Nephron (organoid): ENCODE data around the gene CMTM4.

Experiments used
- H3K27ac Mint-ChIP-seq, 3 experiments: 2 replicates each; pipeline ENCODE4 v1.8.0; 2020; ENCODE audit warnings: mixed read lengths in 3 of 3, mild to moderate bottlenecking in 2 of 3, moderate library complexity in 1 of 3
- H3K27me3 Mint-ChIP-seq: 2 replicates; pipeline ENCODE4 v1.8.0; 2021; ENCODE audit warnings: low read depth, mild to moderate bottlenecking, moderate library complexity, mixed read lengths
- H3K36me3 Mint-ChIP-seq: 2 replicates; pipeline ENCODE4 v1.8.0; 2020; ENCODE audit warnings: low read depth, mixed read lengths
- H3K4me1 Mint-ChIP-seq: 2 replicates; pipeline ENCODE4 v1.8.0; 2020; ENCODE audit warnings: mixed read lengths
- H3K4me3 Mint-ChIP-seq, 3 experiments: 2 replicates each; pipeline ENCODE4 v1.8.0; 2020; ENCODE audit warnings: mild to moderate bottlenecking in 3 of 3, mixed read lengths in 3 of 3, moderate library complexity in 2 of 3
- H3K9me3 Mint-ChIP-seq: 2 replicates; pipeline ENCODE4 v1.8.0; 2020; ENCODE audit warnings: mixed read lengths
- TF ChIP-seq, protein P1 (sequence below), 3 experiments: fragments of 200-600 bp; sonication (generic); IDR thresholded peaks; one replicate each; pipeline ENCODE4 v1.5.0; 2021; ENCODE audit warnings: antibody characterized with exemption in 3 of 3; ENCODE audit not compliant: unreplicated experiment in 3 of 3

The CMTM4 gene

DNA sequence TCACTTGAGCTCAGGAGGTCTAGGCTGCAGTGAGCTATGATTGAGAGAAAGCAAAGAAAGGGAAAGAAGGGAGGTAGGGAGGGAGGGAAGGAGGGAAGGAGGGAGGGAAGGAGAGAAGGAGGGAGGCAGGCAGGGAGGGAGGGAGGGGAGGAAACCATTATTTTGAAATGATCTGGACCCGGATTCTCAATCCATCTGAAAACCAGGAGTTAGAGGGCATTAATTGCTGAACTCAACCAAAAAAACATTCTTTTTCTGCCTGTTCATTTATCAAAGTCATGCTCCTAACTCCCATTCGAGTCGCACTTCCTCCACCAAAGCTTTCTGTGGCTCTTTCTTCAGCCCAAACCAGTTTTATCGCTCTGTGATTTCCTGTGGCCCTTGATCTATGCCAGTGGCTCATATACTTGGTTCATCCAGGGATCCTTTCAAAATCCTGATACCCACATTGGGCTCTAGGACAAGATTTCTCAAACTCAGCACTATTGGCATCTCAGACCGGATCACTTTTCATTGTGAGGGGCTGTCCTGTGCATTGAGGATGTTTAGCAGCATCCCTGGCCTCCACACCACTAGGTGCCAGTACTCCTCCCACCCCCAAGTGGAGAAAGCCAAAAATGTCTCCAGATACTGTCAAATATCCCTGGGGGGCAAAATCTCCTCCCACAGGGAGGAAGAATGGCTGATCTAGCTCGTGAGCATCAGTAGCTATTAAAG, 38.2 kb downstream of the CMTM4 start:
- Mint-ChIP-seq H3K36me3 (no peaks in the 10 kb centered on the region), H3K9me3 (no peaks in the 10 kb centered on the region), H3K4me3 (no peak overlapping the region), H3K4me1 (peaks cover 25% of the 10 kb centered on the region), H3K27me3 (peaks cover 3% of the 10 kb centered on the region), H3K27ac (peak overlapping the region in 2 of 3 experiments; percentile 55 to 73)
- TF ChIP-seq, protein P1, sequence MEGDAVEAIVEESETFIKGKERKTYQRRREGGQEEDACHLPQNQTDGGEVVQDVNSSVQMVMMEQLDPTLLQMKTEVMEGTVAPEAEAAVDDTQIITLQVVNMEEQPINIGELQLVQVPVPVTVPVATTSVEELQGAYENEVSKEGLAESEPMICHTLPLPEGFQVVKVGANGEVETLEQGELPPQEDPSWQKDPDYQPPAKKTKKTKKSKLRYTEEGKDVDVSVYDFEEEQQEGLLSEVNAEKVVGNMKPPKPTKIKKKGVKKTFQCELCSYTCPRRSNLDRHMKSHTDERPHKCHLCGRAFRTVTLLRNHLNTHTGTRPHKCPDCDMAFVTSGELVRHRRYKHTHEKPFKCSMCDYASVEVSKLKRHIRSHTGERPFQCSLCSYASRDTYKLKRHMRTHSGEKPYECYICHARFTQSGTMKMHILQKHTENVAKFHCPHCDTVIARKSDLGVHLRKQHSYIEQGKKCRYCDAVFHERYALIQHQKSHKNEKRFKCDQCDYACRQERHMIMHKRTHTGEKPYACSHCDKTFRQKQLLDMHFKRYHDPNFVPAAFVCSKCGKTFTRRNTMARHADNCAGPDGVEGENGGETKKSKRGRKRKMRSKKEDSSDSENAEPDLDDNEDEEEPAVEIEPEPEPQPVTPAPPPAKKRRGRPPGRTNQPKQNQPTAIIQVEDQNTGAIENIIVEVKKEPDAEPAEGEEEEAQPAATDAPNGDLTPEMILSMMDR (IDR thresholded peaks at IDR 0.05; ENCODE audit: unreplicated experiment in 3 of 3), result no peak

DNA sequence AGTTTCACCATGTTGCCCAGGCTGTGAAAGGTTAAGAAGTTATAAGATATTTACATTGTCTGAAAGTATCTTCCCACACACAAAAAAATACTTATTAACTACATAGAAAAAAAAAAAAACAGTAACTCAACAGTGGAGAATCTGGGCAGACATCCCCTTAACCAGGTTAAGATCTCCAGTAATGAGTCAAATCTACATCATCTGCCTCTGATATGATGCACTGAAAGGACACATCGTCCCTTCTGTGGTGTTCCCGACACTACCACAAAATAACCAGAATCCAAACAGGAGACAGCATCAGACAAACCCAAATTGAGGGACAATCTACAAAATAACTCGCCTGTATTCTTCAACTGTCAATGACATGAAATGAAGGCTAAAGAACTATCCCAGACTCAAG, 40.0 kb downstream of the CMTM4 start:
- H3K36me3 Mint-ChIP-seq, result no peaks in the 10 kb centered on the region
- H3K4me3 Mint-ChIP-seq, result no peak overlapping the region
- TF ChIP-seq, protein P1 (IDR thresholded peaks at IDR 0.05; ENCODE audit: unreplicated experiment in 3 of 3), result no peak
- H3K9me3 Mint-ChIP-seq, result no peaks in the 10 kb centered on the region
- peaks cover 8% of the 10 kb centered on the region for H3K27me3 Mint-ChIP-seq
- H3K4me1 Mint-ChIP-seq, result peaks cover 11% of the 10 kb centered on the region
- H3K27ac Mint-ChIP-seq, result peak overlapping the region in 1 of 3 experiments; percentile 29

DNA sequence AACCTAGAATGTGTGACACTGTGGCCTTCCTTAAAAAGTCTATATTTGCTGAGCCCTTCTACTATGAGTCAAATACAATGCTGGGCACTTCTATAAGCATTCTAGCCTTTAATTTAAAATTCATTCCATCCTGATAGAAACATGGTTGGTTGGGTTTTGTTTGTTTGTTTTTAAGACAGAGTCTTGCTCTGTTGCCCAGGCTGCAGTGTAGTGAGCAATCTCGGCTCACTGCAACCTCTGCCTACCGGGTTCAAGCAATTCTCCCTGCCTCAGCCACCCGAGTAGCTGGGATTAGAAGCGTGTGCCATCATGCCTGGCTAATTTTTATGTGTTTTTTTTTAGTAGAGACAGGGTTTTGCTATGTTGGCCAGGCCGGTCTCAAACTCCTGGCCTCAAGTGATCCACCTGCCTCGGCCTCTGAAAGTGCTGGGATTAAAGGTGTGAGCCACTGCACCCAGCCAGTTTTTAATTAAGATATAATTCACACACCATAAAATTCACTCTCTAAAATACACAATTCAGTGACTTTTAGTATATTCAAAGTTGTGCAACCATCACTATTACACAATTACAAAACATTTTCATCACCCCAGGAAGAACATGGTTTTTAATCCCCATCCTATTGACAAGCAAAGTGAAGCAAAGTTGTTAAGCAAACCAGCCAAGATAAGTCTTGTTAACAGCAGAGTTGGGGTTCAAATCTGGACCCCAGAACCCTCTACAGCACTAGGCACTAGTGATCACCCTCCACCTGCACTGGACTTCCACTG, 42.8 kb downstream of the CMTM4 start:
- Mint-ChIP-seq H3K27me3 (peaks cover 8% of the 10 kb centered on the region), H3K4me3 (no peak overlapping the region), H3K27ac (peak overlapping the region in 1 of 3 experiments; percentile 38), H3K36me3 (no peaks in the 10 kb centered on the region), H3K4me1 (peaks cover 10% of the 10 kb centered on the region), H3K9me3 (no peaks in the 10 kb centered on the region)
- TF ChIP-seq, protein P1 (IDR thresholded peaks at IDR 0.05; ENCODE audit: unreplicated experiment in 3 of 3), result no peak

DNA sequence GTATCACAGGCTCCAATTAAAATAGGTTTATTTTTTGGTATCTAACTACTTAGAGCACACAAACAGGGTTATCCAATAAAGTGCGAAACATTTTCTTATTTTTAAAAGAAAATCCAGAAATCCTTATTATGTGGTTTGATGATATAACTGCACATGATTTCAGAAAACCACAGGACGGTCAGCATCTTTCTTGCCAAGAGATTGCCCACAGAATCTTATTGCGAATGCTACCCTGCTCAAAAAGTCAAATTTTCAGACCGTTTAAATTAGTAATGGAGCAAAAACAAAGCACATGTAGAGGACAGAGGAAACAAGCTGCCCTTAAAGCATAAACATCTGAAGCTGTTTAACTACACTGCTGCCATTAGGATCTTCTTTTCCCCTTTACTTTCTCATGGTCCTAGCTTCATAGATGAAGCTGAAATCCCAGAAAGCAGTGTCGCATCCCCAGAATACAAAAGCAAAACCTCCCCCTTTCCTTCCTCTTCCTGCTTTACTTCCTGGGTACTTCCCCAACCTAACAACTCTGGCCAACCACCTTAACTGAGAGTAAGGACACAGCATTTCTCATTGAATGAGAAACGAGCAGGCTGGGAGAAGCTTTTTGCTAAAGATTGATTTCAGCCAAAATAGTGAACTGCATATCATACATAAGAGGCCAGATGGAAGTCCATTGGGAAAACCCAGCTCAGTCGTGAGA, 43.7 kb downstream of the CMTM4 start:
- TF ChIP-seq, protein P1 (IDR thresholded peaks at IDR 0.05; ENCODE audit: unreplicated experiment in 3 of 3), result no peak
- Mint-ChIP-seq H3K36me3 (no peaks in the 10 kb centered on the region), H3K4me3 (no peak overlapping the region), H3K9me3 (no peaks in the 10 kb centered on the region), H3K4me1 (peaks cover 10% of the 10 kb centered on the region), H3K27me3 (peaks cover 8% of the 10 kb centered on the region), H3K27ac (no peak overlapping the region)

DNA sequence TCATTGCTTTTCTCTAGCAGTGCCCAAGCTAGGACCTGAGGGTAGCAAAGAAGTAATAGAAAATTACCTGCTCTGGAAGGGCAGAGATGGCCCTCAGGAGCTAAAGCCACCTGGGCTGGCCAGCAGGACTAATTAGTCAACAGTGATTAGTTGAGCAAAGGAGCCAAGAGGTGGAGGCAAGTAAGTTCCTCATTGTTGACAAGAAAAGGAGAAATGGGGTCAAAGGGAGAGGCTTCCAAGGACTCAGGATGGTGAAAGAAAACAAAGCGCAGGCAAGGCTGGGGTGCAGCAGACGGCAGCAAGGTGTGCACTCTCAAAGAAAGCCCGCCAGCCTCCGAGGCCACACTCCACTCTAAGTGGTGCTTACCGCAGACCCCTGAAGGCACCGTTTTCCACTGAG, 44.6 kb downstream of the CMTM4 start:
- Mint-ChIP-seq H3K4me3 (no peak overlapping the region), H3K27me3 (peaks cover 8% of the 10 kb centered on the region), H3K27ac (no peak overlapping the region), H3K9me3 (no peaks in the 10 kb centered on the region), H3K36me3 (no peaks in the 10 kb centered on the region), H3K4me1 (peaks cover 10% of the 10 kb centered on the region)
- TF ChIP-seq, protein P1 (IDR thresholded peaks at IDR 0.05; ENCODE audit: unreplicated experiment in 3 of 3), result no peak
